Liver (tissue), 9 donors: ENCODE results near the gene PFDN6. TPM values are rescaled to one million over a fixed set of nuclear protein-coding genes. Genes with fewer than 3 reads are reported as not detected.

Source experiments
- DNase-seq: peaks from one replicate; pipeline ENCODE4 v3.0.0-alpha.2; 2017; ENCODE audit warnings: low spot score
- H3K27ac ChIP-seq, 2 donors: one replicate each; pipeline ENCODE4 v1.7.0; 2013; ENCODE audit warnings: inconsistent platforms in 2 of 2, low read length in 2 of 2, control low read depth in 1 of 2, low read depth in 1 of 2, mild to moderate bottlenecking in 1 of 2
- H3K27me3 ChIP-seq, 4 donors: one replicate each; pipeline versions ENCODE4 v1.6.1 to v1.7.0; 2013; ENCODE audit warnings: low read length in 3 of 4, inconsistent platforms in 1 of 4, mild to moderate bottlenecking in 1 of 4, moderate library complexity in 1 of 4; ENCODE audit not compliant: control insufficient read depth in 4 of 4, insufficient read depth in 4 of 4
- H3K36me3 ChIP-seq, 4 donors: one replicate each; pipeline versions ENCODE4 v1.6.1 to v1.7.0; 2013; ENCODE audit warnings: low read length in 3 of 4, mild to moderate bottlenecking in 3 of 4, low read depth in 1 of 4, moderate library complexity in 1 of 4; ENCODE audit not compliant: control insufficient read depth in 4 of 4, insufficient read depth in 3 of 4
- H3K4me1 ChIP-seq, 4 donors: one replicate each; pipeline versions ENCODE4 v1.6.1 to v1.7.0; 2013; ENCODE audit warnings: low read length in 3 of 4, mild to moderate bottlenecking in 3 of 4, moderate library complexity in 1 of 4; ENCODE audit not compliant: control insufficient read depth in 4 of 4, insufficient read depth in 4 of 4
- H3K4me3 ChIP-seq, 3 donors: one replicate each; pipeline versions ENCODE4 v1.6.1 to v1.7.0; 2013; ENCODE audit warnings: low read length in 3 of 3, control low read depth in 1 of 3, low read depth in 1 of 3, mild to moderate bottlenecking in 1 of 3
- H3K9ac ChIP-seq, 2 donors: one replicate each; pipeline ENCODE4 v1.7.0; 2013; ENCODE audit warnings: low read length in 2 of 2, mild to moderate bottlenecking in 2 of 2, moderate library complexity in 2 of 2, control low read depth in 1 of 2, low read depth in 1 of 2
- H3K9me3 ChIP-seq, 4 donors: one replicate each; pipeline versions ENCODE4 v1.6.1 to v1.7.0; 2013; ENCODE audit warnings: low read length in 3 of 4; ENCODE audit not compliant: control insufficient read depth in 4 of 4
- ATF3 ChIP-seq: IDR thresholded peaks from 2 replicates; pipeline ENCODE4 v1.6.1; 2016; ENCODE audit warnings: antibody characterized with exemption
- CTCF ChIP-seq: fragments of 150-350 bp; IDR thresholded peaks from 2 replicates; pipeline ENCODE4 v1.5.1; 2017; ENCODE audit warnings: improper control_type of control experiment, low read depth, low read length; ENCODE audit not compliant: missing input control
- EGR1 ChIP-seq, 2 donors: IDR thresholded peaks; 2 replicates each; pipeline ENCODE4 v1.6.1; 2016 to 2018; ENCODE audit warnings: antibody characterized with exemption in 2 of 2, low read depth in 2 of 2
- FOXA1 ChIP-seq: IDR thresholded peaks from 2 replicates; pipeline ENCODE4 v1.6.1; 2016; ENCODE audit warnings: antibody characterized with exemption
- FOXA2 ChIP-seq: IDR thresholded peaks from 2 replicates; pipeline ENCODE4 v1.6.1; 2016; ENCODE audit warnings: antibody characterized with exemption
- GABPA ChIP-seq, 2 donors: IDR thresholded peaks in 1 of 2; conservative IDR thresholded peaks in 1 of 2; 2 replicates each; pipeline ENCODE4 v1.6.1; 2016; ENCODE audit warnings: antibody characterized with exemption in 2 of 2, mild to moderate bottlenecking in 1 of 2, moderate library complexity in 1 of 2
- HNF4A ChIP-seq, 2 donors: conservative IDR thresholded peaks; 2 replicates each; pipeline ENCODE4 v1.6.1; 2016; ENCODE audit warnings: antibody characterized with exemption in 2 of 2, mild to moderate bottlenecking in 2 of 2
- HNF4G ChIP-seq: IDR thresholded peaks from 2 replicates; pipeline ENCODE4 v1.6.1; 2016; ENCODE audit warnings: antibody characterized with exemption
- JUND ChIP-seq, 2 donors: IDR thresholded peaks; 2 replicates each; pipeline ENCODE4 v1.6.1; 2016; ENCODE audit warnings: antibody characterized with exemption in 2 of 2
- NR2F2 ChIP-seq: IDR thresholded peaks from 2 replicates; pipeline ENCODE4 v1.6.1; 2016; ENCODE audit warnings: antibody characterized with exemption
- RAD21 ChIP-seq, 2 donors: IDR thresholded peaks; 2 replicates each; pipeline ENCODE4 v1.6.1; 2016; ENCODE audit warnings: antibody characterized with exemption in 2 of 2, mild to moderate bottlenecking in 2 of 2
- RXRA ChIP-seq, 2 donors: IDR thresholded peaks; 2 replicates each; pipeline ENCODE4 v1.6.1; 2017 to 2018; ENCODE audit warnings: antibody characterized with exemption in 2 of 2, mild to moderate bottlenecking in 1 of 2
- SP1 ChIP-seq: IDR thresholded peaks from 2 replicates; pipeline ENCODE4 v1.6.1; 2018; ENCODE audit warnings: antibody characterized with exemption, mild to moderate bottlenecking
- TAF1 ChIP-seq: conservative IDR thresholded peaks from 2 replicates; pipeline ENCODE4 v1.6.1; 2016; ENCODE audit warnings: antibody characterized with exemption, mild to moderate bottlenecking
- YY1 ChIP-seq: IDR thresholded peaks from 2 replicates; pipeline ENCODE4 v1.6.1; 2016; ENCODE audit warnings: antibody characterized with exemption, mild to moderate bottlenecking
- WGBS: extraction: QIAGEN DNeasy Blood & Tissue Kit; methylation state at CpG from one replicate; pipeline ENCODE4 v1.1.7; 2013; 5-methylcytosine and 5-hydroxymethylcytosine counted together
- polyA plus RNA-seq, 2 donors: library from polyadenylated mRNA; stranded (reverse) in 1 of 2; unstranded in 1 of 2; fragments of 200-250 nt in 1 of 2; fragments of >200 nt in 1 of 2; fragmentation: Nextera tagmentation in 1 of 2; extraction: Ambion mirVana in 1 of 2; gene quantifications; one replicate each; pipeline versions ENCODE4 v1.2.1 to v1.2.3, GENCODE V29; 2013 to 2015
- total RNA-seq, 2 donors: library from RNA; depleted of rRNA; stranded (reverse); fragments of >200 nt; gene quantifications; one replicate each; pipeline ENCODE4 v1.2.3, GENCODE V29; 2014
- TF ChIP-seq, protein P1 (sequence below): IDR thresholded peaks from 2 replicates; pipeline ENCODE4 v1.6.1; 2016; ENCODE audit warnings: antibody characterized with exemption
- TF ChIP-seq, protein P2 (sequence below): IDR thresholded peaks from 2 replicates; pipeline ENCODE4 v1.6.1; 2016; ENCODE audit warnings: antibody characterized with exemption
- TF ChIP-seq, protein P3 (sequence below): IDR thresholded peaks from 2 replicates; pipeline ENCODE4 v1.6.1; 2016; ENCODE audit warnings: antibody characterized with exemption, mild to moderate bottlenecking
- donor health status: healthy.
- donor health status: healthy.
- donor health status: healthy.
- donor health status: healthy.
- donor health status: healthy.

The PFDN6 gene
- total and polyA plus RNA-seq, 4 donors: 6.5 to 60.1 (median 17.4) TPM

DNA sequence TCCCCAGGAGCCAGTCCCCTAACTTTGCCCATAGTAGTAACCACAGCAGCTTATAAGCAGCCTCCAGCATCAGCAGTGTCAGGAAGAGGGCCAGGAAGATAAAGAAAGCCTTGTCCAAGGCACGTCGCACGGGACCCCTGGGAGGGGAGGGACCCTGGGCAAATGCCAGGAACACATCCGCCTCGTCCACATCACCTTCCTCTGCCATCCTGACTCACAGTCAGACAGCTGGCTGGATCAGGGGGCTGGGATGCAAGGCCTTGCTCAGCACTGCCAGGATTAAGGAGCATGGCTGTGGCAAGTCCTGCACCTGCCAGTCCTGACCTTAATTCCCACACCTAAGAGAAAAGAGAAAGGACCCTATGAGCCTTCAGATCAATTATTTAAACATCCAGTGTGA is 39.7 kb downstream of the PFDN6 start:
- Histone ChIP-seq H3K27ac (no peak overlapping the region), H3K27me3 (no peaks in the 10 kb centered on the region), H3K36me3 (no peaks in the 10 kb centered on the region), H3K9me3 (no peaks in the 10 kb centered on the region), H3K4me1 (peaks cover 0 to under 1% (median under 1%) of the 10 kb centered on the region in 4 donors), H3K9ac (no peak overlapping the region), H3K4me3 (no peak overlapping the region)
- DNase-seq: no peak
- 80% methylated on average over 5 of the region's 5 CpGs for WGBS
- TF ChIP-seq CTCF (no peak), HNF4A (conservative IDR thresholded peaks at IDR 0.05) (no peak), TAF1 (no peak), EGR1 (IDR thresholded peaks at IDR 0.05; ENCODE audit: low read depth in 2 of 2) (no peak), FOXA2 (no peak), ATF3 (no peak), FOXA1 (no peak), HNF4G (no peak), JUND (IDR thresholded peaks at IDR 0.05) (no peak), RXRA (IDR thresholded peaks at IDR 0.05) (no peak), YY1 (no peak), NR2F2 (no peak), RAD21 (IDR thresholded peaks at IDR 0.05) (no peak), SP1 (no peak), GABPA (IDR thresholded peaks at IDR 0.05 in 1 of 2, conservative IDR thresholded peaks at IDR 0.05 in 1 of 2) (no peak)
- TF ChIP-seq, protein P1, sequence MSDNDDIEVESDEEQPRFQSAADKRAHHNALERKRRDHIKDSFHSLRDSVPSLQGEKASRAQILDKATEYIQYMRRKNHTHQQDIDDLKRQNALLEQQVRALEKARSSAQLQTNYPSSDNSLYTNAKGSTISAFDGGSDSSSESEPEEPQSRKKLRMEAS: no peak
- TF ChIP-seq, protein P2, sequence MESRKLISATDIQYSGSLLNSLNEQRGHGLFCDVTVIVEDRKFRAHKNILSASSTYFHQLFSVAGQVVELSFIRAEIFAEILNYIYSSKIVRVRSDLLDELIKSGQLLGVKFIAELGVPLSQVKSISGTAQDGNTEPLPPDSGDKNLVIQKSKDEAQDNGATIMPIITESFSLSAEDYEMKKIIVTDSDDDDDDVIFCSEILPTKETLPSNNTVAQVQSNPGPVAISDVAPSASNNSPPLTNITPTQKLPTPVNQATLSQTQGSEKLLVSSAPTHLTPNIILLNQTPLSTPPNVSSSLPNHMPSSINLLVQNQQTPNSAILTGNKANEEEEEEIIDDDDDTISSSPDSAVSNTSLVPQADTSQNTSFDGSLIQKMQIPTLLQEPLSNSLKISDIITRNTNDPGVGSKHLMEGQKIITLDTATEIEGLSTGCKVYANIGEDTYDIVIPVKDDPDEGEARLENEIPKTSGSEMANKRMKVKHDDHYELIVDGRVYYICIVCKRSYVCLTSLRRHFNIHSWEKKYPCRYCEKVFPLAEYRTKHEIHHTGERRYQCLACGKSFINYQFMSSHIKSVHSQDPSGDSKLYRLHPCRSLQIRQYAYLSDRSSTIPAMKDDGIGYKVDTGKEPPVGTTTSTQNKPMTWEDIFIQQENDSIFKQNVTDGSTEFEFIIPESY: no peak
- TF ChIP-seq, protein P3, sequence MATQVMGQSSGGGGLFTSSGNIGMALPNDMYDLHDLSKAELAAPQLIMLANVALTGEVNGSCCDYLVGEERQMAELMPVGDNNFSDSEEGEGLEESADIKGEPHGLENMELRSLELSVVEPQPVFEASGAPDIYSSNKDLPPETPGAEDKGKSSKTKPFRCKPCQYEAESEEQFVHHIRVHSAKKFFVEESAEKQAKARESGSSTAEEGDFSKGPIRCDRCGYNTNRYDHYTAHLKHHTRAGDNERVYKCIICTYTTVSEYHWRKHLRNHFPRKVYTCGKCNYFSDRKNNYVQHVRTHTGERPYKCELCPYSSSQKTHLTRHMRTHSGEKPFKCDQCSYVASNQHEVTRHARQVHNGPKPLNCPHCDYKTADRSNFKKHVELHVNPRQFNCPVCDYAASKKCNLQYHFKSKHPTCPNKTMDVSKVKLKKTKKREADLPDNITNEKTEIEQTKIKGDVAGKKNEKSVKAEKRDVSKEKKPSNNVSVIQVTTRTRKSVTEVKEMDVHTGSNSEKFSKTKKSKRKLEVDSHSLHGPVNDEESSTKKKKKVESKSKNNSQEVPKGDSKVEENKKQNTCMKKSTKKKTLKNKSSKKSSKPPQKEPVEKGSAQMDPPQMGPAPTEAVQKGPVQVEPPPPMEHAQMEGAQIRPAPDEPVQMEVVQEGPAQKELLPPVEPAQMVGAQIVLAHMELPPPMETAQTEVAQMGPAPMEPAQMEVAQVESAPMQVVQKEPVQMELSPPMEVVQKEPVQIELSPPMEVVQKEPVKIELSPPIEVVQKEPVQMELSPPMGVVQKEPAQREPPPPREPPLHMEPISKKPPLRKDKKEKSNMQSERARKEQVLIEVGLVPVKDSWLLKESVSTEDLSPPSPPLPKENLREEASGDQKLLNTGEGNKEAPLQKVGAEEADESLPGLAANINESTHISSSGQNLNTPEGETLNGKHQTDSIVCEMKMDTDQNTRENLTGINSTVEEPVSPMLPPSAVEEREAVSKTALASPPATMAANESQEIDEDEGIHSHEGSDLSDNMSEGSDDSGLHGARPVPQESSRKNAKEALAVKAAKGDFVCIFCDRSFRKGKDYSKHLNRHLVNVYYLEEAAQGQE: no peak
